ENCODE results near the gene VMO1. TPM values are rescaled to one million over a fixed set of nuclear protein-coding genes. Genes with fewer than 3 reads are reported as not detected.

Gene VMO1
- total RNA-seq, 6 experiments from 2014 or later = 3.5 to 12.3 (median 5.2) TPM

DNA sequence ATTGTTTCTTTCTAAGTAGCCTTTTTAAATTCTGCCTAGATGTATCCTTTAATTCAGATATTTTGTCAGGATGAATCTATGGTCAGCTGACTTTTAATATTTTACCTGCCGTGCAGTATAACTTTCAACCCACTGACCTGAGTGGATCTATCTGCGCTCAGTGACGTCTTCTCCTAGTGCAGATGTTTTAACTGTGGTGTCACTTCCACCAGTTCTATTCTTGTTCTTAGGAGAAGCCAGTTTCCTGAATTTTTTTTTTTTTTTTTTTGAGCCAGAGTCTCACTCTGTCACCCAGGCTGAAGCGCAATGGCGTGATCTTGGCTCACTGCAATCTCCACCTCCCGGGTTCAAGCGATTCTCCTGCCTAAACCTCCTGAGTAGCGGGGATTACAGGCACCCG lies 19.4 kb downstream of the VMO1 start:
- H3K4me3 ChIP-seq = no peak overlapping the region
- H3K4me1 ChIP-seq = peaks cover 0 to 6% (median 0%) of the 10 kb centered on the region in 4 donors
- H3K27ac ChIP-seq = peak overlapping the region in 1 of 3 donors; percentile 28
- H3K36me3 ChIP-seq = no peaks in the 10 kb centered on the region
- 60% methylated on average over 6 of the region's 9 CpGs for WGBS (ENCODE audit: insufficient coverage, low coverage, low lambda C conversion rate, missing lambda C conversion rate)
- intact Hi-C loops (cut with DNase I) = no loop called here
- TF ChIP-seq POLR2A (IDR thresholded peaks at IDR 0.05) = no peak
- TF ChIP-seq, protein P1, sequence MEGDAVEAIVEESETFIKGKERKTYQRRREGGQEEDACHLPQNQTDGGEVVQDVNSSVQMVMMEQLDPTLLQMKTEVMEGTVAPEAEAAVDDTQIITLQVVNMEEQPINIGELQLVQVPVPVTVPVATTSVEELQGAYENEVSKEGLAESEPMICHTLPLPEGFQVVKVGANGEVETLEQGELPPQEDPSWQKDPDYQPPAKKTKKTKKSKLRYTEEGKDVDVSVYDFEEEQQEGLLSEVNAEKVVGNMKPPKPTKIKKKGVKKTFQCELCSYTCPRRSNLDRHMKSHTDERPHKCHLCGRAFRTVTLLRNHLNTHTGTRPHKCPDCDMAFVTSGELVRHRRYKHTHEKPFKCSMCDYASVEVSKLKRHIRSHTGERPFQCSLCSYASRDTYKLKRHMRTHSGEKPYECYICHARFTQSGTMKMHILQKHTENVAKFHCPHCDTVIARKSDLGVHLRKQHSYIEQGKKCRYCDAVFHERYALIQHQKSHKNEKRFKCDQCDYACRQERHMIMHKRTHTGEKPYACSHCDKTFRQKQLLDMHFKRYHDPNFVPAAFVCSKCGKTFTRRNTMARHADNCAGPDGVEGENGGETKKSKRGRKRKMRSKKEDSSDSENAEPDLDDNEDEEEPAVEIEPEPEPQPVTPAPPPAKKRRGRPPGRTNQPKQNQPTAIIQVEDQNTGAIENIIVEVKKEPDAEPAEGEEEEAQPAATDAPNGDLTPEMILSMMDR (IDR thresholded peaks at IDR 0.05) = no peak
- DNase-seq (peak in 1 of 3 donors; percentile 15), ATAC-seq (peak in 3 of 4 donors; percentile 7 to 16 (median 8))
- no peaks in the 10 kb centered on the region for H3K27me3 ChIP-seq
- H3K9me3 ChIP-seq = no peaks in the 10 kb centered on the region

DNA sequence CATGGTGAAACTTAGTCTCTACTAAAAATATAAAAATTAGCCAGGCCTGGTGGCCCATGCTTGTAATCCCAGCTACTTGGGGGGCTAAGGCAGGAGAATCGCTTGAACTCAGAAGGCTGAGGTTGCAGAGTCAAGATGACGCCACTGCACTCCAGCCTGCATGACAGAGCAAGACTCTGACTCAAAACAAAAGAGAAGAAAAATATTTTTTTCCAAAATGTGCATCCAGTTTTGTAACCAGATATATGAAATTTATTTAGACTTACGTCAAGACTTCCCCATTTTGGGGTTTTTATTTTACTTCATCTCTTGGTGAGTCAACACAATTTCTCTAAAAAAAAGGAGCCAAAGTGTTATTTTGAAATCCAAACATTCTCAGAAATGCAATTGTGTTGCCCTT lies 20.0 kb downstream of the VMO1 start:
- ATAC-seq (peak; percentile 22 to 50 (median 27)), DNase-seq (peak in 1 of 3 donors; percentile 37)
- H3K4me1 ChIP-seq = peaks cover 0 to 1% (median 0%) of the 10 kb centered on the region in 4 donors
- H3K27ac ChIP-seq = peak overlapping the region in 2 of 3 donors; percentile 47 to 57
- intact Hi-C loops (cut with DNase I) = no loop called here
- H3K36me3 ChIP-seq = no peaks in the 10 kb centered on the region
- H3K4me3 ChIP-seq = no peak overlapping the region
- no peaks in the 10 kb centered on the region for H3K9me3 ChIP-seq
- TF ChIP-seq, protein P1 (IDR thresholded peaks at IDR 0.05) = no peak
- TF ChIP-seq POLR2A (IDR thresholded peaks at IDR 0.05) = no peak
- 64% methylated on average over 3 of the region's 3 CpGs for WGBS (ENCODE audit: insufficient coverage, low coverage, low lambda C conversion rate, missing lambda C conversion rate)
- H3K27me3 ChIP-seq = no peaks in the 10 kb centered on the region

DNA sequence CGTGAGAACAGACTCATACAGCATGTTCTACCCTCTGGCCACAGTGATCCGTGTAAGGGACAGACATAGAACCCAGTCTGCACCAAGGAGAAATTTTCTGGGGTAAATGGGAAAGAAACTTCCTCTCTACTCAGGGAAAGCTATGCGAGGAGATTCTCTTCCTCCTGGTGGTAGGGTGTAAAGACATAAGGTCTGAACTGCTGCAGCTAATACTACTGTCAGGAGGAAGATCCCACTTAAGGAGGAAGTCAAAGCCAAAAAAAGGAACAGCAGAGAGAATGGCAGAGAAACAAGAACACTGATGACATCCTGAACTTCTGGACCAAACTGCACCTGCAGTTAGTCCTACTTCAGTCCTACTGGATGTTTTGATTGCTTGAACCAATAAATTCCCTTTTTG lies 21.6 kb downstream of the VMO1 start:
- peak overlapping the region in 1 of 3 donors; percentile 40 for H3K27ac ChIP-seq
- 56% methylated on average over 3 of the region's 3 CpGs for WGBS (ENCODE audit: insufficient coverage, low coverage, low lambda C conversion rate, missing lambda C conversion rate)

DNA sequence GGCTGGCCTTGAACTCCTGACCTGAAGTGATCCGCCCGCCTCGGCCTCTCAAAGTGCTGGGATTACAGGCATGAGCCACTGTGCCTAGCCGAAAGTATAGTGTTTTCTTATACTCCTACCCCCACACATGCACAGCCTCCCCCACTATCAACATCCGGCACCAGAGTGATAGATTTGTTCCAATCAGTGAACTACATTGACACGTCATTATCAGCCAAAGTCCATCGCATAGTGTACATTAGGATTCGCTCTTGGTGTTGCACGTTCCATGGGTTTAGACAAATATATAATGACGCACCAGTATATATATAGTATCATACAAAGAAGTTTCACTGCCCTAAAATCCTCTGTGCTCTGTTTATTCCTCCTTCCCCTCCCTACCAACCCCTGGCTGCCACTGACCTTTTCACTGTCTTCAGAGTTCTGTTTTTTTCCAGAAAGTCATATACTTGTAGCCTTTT lies 26.4 kb downstream of the VMO1 start:
- H3K27me3 ChIP-seq = no peaks in the 10 kb centered on the region
- DNase-seq (peak in 1 of 3 donors; percentile 69), ATAC-seq (peak; percentile 88 to 94 (median 90))
- peaks cover 0 to 6% (median 2%) of the 10 kb centered on the region in 4 donors for H3K4me1 ChIP-seq
- intact Hi-C loops (cut with DNase I) = no loop called here
- no peaks in the 10 kb centered on the region for H3K36me3 ChIP-seq
- WGBS (ENCODE audit: insufficient coverage, low coverage, low lambda C conversion rate, missing lambda C conversion rate) = 8% methylated on average over 10 of the region's 10 CpGs
- H3K9me3 ChIP-seq = no peaks in the 10 kb centered on the region
- TF ChIP-seq POLR2A (IDR thresholded peaks at IDR 0.05) = peak; percentile 47
- TF ChIP-seq, protein P1 (IDR thresholded peaks at IDR 0.05) = no peak
- no peak overlapping the region for H3K4me3 ChIP-seq
- peak overlapping the region; percentile 58 to 73 (median 71) for H3K27ac ChIP-seq

More for the DNA sequence above, 21.6 kb downstream of the VMO1 start:
- Histone ChIP-seq H3K27me3 (no peaks in the 10 kb centered on the region), H3K4me3 (no peak overlapping the region), H3K9me3 (no peaks in the 10 kb centered on the region), H3K4me1 (peaks cover 0 to 3% (median 0%) of the 10 kb centered on the region in 4 donors), H3K36me3 (no peaks in the 10 kb centered on the region)
- ATAC-seq (peak; percentile 8 to 53 (median 30)), DNase-seq (no peak)
- TF ChIP-seq POLR2A (IDR thresholded peaks at IDR 0.05) = peak; percentile 39
- TF ChIP-seq, protein P1 (IDR thresholded peaks at IDR 0.05) = no peak
- intact Hi-C loops (cut with DNase I) = no loop called here

All from right lobe of liver (tissue), 6 donors.